Cardiac muscle cell (in vitro differentiated cells and primary cell): ENCODE measurements around the gene CCR6. TPM values are rescaled to one million over a fixed set of nuclear protein-coding genes. Genes with fewer than 3 reads are reported as not detected.

Experiments used
- DNase-seq, 2 donors: peaks; one replicate each; pipeline versions ENCODE4 v3.0.0 to v3.0.0-alpha.2; 2010 to 2017; ENCODE audit warnings: low read depth in 1 of 2, low spot score in 1 of 2
- H3K27ac ChIP-seq: fragments of 200-600 bp; sonication (generic); 2 replicates; pipeline ENCODE4 v1.5.1; 2016
- H3K27me3 ChIP-seq: fragments of 200-600 bp; sonication (generic); 2 replicates; pipeline ENCODE4 v1.6.0; 2016; ENCODE audit warnings: control low read depth
- H3K36me3 ChIP-seq: fragments of 200-600 bp; sonication (generic); 2 replicates; pipeline ENCODE4 v1.5.1; 2016; ENCODE audit warnings: control low read depth
- H3K4me1 ChIP-seq: fragments of 200-600 bp; sonication (generic); 2 replicates; pipeline ENCODE4 v1.8.1; 2017; ENCODE audit warnings: low read depth, mild to moderate bottlenecking, mixed run types
- H3K4me3 ChIP-seq: fragments of 200-600 bp; sonication (generic); 2 replicates; pipeline ENCODE4 v1.5.1; 2016; ENCODE audit warnings: mild to moderate bottlenecking
- H3K9me3 ChIP-seq: fragments of 200-600 bp; sonication (generic); 2 replicates; pipeline ENCODE4 v1.5.1; 2017; ENCODE audit warnings: low read depth, mild to moderate bottlenecking, control low read depth
- polyA plus RNA-seq: library from polyadenylated mRNA; unstranded; fragments of >200 nt; fragmentation: Nextera tagmentation; extraction: Ambion mirVana; gene quantifications from 2 replicates; pipeline ENCODE4 v1.2.1, GENCODE V29; 2016
- total RNA-seq: library from RNA; depleted of rRNA; stranded (reverse); fragments of >200 nt; gene quantifications from 2 replicates; pipeline ENCODE4 v1.2.3, GENCODE V29; 2016
- TF ChIP-seq, protein P1 (sequence below): IDR thresholded peaks from 2 replicates; pipeline ENCODE4 v1.5.1; 2012; ENCODE audit warnings: low read depth, mild to moderate bottlenecking, low read length

The CCR6 gene
- total and polyA plus RNA-seq, 2 experiments from 2014 or later = not detected

DNA sequence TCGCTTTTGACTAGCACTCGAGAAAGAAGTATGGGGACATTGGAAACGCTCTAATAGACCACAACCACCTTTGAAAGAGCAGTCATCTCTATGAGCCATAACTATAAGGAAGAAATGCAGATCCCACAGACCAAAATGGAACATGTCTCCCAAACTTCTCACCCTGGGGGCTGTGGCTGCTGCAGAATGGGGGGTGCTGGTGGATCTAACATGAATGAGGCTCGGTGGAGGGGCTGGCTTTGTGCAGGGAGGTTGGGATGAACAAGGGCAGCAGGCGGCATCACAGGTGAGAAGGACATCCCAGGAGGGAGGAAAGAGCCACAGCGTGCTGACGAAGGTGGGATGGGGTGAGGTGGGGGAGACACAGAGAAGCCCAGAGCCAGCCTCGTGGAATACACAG is 10.5 kb upstream of the CCR6 start:
- H3K27me3 ChIP-seq = peaks cover 18% of the 10 kb centered on the region
- TF ChIP-seq, protein P1, sequence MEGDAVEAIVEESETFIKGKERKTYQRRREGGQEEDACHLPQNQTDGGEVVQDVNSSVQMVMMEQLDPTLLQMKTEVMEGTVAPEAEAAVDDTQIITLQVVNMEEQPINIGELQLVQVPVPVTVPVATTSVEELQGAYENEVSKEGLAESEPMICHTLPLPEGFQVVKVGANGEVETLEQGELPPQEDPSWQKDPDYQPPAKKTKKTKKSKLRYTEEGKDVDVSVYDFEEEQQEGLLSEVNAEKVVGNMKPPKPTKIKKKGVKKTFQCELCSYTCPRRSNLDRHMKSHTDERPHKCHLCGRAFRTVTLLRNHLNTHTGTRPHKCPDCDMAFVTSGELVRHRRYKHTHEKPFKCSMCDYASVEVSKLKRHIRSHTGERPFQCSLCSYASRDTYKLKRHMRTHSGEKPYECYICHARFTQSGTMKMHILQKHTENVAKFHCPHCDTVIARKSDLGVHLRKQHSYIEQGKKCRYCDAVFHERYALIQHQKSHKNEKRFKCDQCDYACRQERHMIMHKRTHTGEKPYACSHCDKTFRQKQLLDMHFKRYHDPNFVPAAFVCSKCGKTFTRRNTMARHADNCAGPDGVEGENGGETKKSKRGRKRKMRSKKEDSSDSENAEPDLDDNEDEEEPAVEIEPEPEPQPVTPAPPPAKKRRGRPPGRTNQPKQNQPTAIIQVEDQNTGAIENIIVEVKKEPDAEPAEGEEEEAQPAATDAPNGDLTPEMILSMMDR = no peak
- H3K4me1 ChIP-seq = no peaks in the 10 kb centered on the region
- no peak overlapping the region for H3K27ac ChIP-seq
- H3K9me3 ChIP-seq = no peaks in the 10 kb centered on the region
- no peak overlapping the region for H3K4me3 ChIP-seq
- no peaks in the 10 kb centered on the region for H3K36me3 ChIP-seq
- DNase-seq = no peak

DNA sequence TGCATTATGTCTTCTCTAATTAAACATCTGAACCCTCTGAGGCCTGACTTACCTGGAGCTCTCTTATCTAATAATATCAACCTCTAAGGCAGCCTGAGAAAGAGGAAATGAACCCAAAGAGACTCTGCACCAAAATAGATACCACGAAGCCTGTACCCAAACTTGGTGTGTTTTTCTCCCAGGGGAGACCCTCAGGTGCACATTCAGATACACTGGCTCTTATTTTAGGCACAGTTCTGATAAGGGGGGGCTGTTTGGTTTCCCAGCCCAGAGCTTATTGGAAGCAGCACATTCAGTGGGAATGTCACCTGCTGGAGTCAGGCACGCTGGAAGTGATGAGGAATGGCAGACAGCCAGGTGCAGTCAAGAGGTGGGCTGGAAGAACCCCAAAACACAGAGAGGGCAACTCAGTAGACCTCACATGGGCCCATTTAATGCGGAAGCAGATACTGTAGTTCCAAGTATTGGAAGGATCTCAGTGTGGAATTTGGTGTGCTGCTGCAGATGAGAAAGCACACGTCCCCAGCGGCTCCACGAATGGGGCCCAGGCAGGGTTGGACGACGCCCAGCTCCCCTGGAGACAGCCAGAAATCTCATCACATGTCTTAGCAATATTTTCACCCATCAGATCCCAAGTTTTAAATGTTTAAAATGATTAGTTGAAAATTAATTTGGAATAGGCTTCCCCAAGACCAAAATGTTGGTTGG is 9.7 kb upstream of the CCR6 start:
- H3K27ac ChIP-seq = no peak overlapping the region
- peaks cover 22% of the 10 kb centered on the region for H3K27me3 ChIP-seq
- no peaks in the 10 kb centered on the region for H3K9me3 ChIP-seq
- no peak overlapping the region for H3K4me3 ChIP-seq
- no peak for DNase-seq
- no peaks in the 10 kb centered on the region for H3K36me3 ChIP-seq
- H3K4me1 ChIP-seq = no peaks in the 10 kb centered on the region
- TF ChIP-seq, protein P1 = no peak

DNA sequence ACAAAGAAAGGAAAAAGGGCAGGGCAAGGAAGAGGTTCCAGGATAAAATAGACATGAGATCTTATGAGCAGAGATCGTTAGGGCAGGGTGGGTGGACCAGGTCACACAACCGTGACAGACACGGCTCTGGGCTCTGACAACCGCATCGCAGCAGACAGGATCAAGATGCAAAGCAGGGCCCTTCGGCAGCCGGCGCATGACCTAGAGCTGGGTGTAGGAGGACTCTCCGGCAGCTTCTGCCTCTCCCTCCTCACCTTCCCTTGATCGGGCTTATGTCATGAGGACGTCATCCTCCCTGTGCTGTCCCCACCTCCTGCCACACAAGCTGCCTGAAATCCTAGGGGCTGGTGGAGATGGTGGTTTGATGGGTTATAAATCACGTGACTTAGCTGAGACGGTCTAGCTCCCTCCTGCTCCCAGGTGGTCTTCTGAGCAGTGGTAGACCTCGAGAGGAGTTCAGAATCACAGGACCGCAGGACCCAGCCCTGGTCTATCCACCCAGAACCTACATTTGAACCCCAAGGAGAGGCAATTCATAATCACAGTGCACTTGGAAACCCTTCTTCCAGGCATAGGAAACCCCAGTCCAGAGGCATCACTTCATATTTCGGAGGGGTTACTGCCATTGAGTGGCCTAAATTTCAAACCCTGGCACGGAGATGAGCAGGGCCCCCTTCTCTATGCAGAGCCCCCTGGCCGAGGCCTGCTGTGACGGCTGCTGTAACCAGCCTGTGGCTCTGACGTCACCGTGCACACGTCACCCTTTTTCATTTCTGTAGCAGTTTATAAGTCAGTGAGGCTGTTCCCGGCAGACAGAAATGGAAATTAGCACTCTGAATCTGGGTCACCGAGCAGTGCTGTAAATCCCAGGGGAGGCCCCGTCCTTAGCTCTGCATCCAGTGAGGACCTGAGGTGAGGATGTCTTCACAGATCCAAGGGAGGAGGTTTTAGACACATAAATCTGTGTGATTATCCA is 8.7 kb upstream of the CCR6 start:
- Histone ChIP-seq H3K4me3 (no peak overlapping the region), H3K27me3 (peaks cover 26% of the 10 kb centered on the region), H3K9me3 (no peaks in the 10 kb centered on the region), H3K36me3 (no peaks in the 10 kb centered on the region), H3K27ac (no peak overlapping the region), H3K4me1 (no peaks in the 10 kb centered on the region)
- TF ChIP-seq, protein P1 = no peak
- no peak for DNase-seq

DNA sequence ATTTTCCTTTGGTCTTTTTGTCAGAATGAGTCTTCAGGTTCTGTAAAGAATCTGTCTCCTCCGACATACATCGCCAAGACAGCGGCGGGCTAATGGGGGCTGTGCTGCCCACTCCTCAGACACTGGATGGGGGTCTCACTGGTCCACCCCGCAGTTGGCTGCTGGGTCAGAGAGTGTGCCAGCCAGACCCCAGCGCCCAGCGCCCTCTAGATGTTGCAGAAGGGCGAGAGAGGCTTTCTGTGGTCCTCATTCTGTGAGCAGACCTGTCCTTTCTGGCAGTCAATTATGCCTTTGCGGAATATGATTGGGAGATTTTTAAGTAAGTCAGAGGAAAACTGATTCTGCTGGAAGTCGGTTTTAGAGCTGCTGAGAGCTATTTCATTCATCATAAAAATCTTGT is 7.8 kb upstream of the CCR6 start:
- no peaks in the 10 kb centered on the region for H3K4me1 ChIP-seq
- H3K36me3 ChIP-seq = no peaks in the 10 kb centered on the region
- peaks cover 26% of the 10 kb centered on the region for H3K27me3 ChIP-seq
- H3K27ac ChIP-seq = no peak overlapping the region
- no peak for DNase-seq
- TF ChIP-seq, protein P1 = peak; percentile 4
- H3K4me3 ChIP-seq = no peak overlapping the region
- H3K9me3 ChIP-seq = no peaks in the 10 kb centered on the region

DNA sequence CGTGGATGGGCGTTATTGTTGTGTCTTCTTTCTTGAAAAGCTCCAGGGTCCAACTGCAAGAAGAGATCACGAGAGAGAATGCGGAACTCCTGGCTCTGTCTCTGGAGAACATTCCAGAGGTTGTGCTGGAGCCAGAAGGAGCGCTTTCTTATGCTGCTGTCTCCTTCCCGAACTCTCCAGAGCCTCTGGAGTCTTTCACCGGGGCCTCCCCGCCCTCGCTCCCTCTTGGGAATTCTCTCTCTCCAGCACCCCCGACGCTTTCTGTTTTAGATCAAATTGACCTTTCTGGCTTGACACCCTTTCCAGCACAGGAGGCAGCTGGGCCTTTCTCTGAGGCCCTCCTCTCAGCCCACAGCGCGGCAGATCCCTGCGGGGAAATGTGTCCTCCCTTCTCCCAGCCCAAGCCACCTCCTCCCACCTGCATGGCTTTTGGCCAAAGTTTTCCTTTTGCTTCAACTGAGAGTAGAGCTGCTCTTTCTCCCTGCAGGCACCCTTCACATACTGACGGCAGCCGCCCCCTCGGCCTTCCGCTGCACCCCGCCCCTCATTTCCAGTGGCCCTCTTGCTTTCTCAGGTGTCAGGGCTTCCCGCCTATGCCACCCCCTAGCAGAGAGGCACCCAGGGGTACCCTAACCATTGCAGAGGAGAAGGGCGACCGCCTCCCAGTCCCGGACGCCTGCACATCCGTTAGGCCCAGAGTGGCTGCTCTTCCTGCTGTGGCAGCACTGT is 6.6 kb upstream of the CCR6 start:
- H3K9me3 ChIP-seq = no peaks in the 10 kb centered on the region
- H3K27ac ChIP-seq = no peak overlapping the region
- TF ChIP-seq, protein P1 = no peak
- no peaks in the 10 kb centered on the region for H3K36me3 ChIP-seq
- no peaks in the 10 kb centered on the region for H3K4me1 ChIP-seq
- H3K4me3 ChIP-seq = no peak overlapping the region
- H3K27me3 ChIP-seq = peaks cover 24% of the 10 kb centered on the region
- DNase-seq = peak; percentile 36 to 56
